GM21528 (cell line): ENCODE data around the gene SPTSSB.

Source experiments
- ATAC-seq: cut with Tn5 transposase; IDR thresholded peaks from one replicate; pipeline ENCODE4 v1.9.1; 2021; ENCODE audit warnings: mild to moderate bottlenecking, moderate library complexity; ENCODE audit not compliant: unreplicated experiment, low FRiP score

Gene SPTSSB

DNA sequence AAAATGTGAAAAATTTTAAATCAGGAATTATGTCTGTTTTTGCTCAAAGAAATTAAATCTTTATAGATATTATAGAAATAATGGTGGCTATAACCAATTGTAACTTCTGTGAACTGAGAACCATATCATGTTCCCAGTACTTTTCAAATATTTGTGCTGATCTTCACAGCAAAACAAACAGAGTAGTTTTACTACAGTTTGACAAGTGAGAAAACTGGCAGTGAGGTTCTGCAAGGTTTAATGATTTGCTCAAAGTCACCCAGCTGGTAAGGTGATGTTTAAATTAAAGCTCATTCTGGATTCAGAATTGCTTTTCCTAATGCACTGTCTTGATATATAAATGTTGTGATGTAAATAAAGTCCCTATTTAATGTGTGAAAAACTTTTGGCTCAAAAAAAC, 22.0 kb upstream of the SPTSSB start:
- no peak for ATAC-seq

DNA sequence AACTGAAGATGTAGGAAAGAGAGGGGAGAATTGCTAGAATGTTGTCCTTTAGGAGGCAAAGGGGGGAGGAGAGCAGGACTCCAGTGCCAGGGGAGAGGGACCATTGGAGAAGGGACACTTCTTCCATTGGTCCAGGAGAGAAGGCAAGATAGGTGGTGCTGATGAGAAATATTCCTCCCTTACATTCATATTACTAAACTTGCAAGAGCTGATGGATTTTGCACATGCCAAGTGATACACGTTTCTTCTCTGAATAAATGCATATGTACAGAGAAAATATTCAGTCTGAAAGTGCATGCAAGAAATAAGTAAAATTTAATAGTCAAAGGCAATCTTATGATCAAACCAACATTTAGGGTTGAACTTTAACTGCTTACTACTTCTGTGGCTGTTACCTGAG, 21.5 kb upstream of the SPTSSB start:
- no peak for ATAC-seq

DNA sequence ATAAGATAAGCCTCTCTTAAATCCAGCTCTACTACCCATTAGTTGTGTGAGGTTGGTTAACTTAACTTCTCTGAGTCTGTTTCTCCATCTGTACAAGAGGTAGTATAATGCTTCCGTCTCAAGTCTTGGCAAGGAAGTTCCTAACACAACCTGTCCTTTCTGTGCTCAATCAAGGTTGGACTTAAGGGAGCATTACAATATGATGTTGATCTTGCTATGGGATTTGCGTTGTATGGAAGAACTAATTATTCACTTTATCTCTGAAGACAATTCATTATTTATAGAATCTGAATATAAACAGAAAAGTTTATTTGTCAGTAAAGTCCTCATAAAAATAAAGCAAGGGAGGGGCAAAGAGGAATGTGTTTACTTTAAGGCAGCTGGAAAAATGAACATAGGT, 18.9 kb upstream of the SPTSSB start:
- ATAC-seq, result no peak

DNA sequence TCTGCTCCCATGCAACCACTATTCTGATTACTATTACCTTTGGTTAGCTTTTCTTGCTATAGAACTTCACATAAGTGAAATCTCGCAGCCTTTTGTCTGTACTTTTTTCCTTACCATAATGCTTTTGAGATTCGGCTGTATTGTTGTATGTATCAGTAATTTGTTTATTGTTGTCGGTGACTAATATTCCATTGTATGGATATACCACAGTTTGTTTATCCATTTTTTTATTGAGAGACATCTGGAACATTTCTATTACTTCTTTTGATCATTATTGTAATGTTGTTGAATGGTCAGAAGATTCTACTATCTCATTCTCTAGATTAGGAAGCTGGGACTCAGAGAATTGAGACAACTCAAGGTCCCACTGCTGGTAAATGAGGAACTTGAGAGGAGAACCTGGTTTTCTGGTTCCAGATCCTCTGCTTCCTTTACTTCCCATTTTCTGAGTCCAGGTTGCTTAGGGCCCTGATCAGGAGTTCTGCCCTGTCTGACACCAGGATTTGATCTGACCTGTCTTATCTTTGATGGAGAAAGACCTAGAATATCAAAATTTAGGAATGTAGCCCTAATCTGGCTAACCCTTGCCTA, 18.2 kb upstream of the SPTSSB start:
- no peak for ATAC-seq

DNA sequence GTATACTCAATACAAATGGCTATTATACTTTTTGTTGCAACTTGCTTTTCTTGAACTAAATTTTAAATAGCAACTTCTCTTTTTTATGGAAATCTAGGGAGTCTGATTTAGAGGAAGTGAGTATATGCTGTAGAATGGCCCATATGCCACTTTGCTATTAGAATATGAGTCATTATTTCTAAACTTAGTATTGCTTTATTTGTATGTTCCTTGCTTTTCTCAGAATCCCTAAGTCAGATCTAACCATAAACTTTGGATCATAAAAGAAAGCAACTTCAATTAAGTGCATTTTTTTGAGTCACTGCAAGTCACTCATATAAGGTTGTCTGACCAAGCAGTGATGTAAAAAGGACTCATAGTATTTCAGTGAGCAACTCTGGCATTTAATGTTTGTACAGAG, 17.5 kb upstream of the SPTSSB start:
- ATAC-seq, result no peak

DNA sequence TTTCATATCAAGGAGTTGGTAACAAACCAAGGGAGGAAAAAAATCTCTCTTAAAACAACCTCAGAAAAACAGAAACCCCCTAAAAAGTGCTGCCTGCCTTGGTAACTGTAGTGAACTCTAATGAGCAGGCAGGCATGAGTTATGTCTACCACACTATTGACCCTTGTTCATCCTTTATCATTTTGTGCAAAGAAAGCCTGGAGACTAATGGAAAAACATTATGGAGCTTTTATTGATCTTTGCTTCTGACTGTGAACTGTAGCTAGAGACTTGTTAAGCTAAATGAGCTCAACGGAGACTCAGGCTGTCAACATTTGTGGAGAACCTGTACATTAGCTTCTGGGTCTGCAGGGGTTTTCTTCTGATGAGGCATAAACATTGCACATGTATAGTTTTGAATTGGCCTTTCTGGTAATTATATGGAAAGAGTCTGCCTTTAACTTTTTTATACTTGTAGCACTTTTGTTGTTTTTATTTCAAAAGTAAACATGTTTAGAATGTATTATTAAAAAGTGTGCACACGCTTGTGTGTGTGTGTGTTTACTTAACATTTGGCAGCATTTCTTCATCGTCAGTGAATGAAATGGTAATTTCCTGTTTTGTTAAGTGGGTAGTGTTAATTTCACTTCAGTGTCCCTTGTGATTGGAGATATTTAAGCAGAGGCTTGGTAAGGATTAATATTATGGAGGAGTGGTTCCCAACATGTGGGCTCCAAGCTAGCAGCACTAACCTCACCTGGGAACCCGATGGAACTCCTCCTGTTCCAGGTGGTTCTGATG, 15.9 kb upstream of the SPTSSB start:
- no peak for ATAC-seq

DNA sequence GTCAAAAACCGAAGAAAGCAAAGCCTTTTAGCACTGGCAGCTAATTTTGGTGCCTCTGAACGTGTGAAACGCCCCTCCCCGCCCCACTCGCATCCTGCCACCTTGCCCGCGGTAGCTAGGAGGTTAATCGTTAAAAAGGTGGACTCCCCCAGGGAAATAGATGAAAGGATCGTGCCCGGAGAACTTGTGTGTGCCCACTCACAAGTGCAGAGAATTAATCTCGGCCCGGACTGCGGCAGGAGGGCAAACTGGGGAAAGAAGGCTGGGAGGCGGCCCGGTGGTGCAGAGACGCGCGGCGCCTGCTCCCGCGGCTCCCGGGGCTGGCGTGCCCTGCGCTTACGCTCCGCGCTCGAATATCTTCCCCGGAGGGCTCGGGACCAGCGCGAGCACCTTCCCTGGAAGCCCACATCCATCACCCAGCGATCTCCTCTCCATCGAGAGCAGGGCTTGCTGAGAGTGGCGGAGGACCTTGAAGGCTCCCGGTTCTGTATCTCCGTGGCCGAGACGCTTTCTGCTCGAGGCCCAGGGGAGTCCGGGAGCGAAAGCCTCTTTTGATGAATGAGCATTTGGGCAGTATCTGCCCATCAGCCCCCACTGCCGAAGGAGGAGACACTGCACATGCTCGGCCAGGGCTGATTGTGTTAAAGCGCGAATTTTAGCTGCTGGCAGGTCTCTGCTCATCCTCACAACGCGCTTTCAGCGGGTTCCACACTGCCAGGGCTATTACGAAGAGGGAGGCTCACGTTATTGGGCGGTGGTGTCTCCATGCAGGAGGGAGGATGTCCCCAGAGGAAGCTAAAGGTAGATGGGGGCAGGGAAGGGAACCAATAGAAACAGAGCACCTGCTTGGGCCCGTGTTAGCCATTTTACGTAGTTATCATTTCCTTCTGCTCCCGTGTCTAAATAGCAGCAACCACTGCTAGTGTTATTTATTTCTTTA, 1.3 kb upstream of the SPTSSB start:
- ATAC-seq, result peak; percentile 53

DNA sequence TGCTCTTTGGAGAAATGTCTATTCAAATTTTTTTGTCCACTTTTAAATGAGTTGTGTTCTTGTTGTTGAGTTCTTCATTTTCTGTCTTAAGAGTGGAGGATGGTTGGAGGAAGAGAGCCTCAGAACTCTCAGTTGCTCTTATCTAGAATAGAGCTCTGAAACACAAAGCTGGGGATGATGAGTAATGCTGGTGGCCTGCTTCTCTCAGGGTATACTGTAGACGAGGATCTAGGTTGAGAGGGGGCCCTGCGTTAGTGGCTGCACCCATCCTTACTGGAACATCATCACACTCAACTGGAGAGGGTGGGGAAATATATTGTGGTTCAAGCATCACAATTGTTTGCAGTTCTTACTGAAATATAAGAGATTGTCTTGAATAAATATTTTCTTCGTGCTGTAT, 1.8 kb downstream of the SPTSSB start:
- ATAC-seq, result no peak

DNA sequence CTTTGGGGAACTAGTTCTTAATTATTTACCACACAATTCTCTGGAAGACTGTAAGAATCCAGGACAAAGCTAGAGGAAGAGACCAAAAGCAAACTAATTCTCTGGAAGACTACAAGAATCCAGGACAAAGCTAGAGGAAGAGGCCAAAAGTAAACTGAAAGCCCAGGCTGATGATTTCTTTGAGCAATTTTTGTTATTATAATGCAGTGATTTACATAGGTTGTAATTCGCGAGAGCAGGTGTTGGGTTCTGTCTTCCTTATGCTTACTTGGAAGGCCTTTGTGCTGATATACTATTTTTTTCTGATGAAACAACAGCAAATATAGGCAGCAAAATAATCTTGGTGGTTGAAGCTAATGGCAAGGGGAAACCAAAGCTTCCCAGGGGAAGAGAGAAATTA, 5.2 kb downstream of the SPTSSB start:
- ATAC-seq, result no peak

DNA sequence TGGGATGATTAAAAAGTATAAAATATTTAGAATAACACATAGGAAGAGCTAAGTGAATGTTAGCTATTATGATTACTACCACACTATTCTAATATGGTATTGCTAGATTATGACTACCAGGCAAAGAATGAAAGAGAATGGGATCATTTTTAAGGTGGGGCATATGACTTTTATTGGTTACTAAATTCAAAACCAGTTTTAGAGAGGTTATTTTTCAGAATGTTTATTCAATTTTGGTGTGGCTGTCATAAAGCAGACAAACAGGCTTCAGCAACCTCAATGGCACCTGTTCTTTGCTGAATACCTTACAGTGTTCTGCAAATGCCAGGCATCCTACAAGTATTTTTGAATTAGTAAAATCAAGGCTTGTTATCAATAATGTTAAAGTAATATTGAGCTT, 12.8 kb downstream of the SPTSSB start:
- ATAC-seq, result no peak

DNA sequence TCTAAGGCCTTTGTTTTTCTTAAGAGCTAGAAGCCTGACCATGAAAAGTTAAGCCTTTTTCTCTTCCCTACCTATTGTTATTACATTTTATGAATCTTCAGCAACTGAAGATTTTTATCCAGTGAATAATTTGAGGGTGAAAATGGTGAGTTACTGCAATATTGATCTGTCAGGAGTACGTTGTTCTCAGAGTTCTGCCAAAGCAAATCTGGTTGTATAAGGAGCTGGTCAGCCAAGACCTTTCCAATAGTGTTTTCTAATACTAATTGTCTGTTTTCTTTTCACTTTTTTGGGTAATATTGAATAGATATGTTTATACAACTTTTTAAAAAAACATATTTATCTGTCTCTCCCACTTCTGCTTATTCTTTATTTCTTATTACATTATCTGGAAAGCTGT, 15.0 kb downstream of the SPTSSB start:
- no peak for ATAC-seq

DNA sequence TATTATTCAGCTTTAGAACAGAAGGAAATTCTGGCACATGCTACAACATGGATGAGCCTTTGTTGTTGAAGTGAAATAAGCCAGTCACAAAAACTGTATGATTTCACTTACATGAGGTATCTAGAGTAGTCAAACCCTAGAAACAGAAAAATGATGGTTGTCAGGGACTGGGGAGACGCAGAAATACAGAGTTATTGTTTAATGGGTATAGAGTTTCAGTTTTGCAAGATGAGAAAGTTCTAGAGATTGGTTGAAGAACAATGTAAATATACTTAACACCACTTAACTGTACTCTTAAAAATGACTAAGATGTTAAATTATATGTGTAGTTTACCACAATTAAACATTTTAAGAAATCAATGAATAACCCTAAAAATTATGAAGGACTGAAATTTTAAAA, 15.8 kb downstream of the SPTSSB start:
- no peak for ATAC-seq

DNA sequence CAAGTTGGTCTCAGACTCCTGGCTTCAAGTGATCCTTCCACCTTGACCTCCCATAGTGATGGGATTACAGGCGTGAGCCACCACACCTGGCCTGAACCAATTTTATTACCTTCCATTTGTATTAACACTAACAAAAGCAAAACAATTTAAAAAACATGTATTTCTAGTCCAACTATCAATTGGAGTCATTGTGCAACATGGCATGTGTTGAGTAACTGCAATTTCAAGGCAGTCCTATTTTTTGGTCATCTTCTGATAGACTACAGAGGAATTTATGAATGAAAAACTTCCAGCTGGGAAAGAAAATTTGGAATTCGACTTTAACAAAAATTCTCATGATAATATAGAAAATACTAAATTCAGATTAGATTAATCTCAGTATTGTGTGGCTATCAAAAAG, 16.8 kb downstream of the SPTSSB start:
- ATAC-seq, result no peak

DNA sequence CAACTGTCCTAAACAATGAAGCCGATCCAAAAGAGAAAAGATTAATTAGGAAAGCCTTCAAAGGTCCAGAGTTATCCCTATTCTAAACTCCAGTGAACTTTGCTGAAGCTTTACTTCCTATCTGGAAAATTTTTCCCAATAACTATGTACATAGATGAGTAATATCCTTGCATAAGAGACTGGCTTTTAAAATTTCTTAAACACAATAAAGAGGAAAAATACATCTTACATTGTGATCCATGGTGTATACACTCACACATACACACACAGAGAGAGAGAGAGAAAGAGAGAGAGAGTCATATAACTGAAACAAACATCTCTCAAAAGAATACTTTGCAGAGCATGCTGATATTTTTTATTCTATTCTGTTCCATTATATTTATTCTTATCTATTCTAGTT, 20.0 kb downstream of the SPTSSB start:
- no peak for ATAC-seq

DNA sequence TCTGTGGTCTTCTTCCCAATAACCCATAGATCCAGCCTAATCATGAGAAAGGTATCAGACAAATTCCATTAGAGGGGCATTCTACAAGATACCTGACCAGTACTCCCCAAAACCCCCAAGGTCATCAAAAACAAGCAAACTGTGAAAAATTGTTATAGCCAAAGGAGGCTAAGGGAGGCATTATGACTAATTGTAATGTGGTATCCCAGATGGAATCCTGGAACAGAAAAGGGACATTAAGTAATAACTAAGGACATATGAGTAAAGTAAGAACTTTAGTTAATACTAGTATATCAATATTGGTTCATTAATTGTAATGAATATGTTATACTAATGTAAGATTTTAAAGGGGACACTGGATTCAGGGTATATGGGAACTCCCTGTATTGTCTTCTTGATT, 20.4 kb downstream of the SPTSSB start:
- no peak for ATAC-seq

DNA sequence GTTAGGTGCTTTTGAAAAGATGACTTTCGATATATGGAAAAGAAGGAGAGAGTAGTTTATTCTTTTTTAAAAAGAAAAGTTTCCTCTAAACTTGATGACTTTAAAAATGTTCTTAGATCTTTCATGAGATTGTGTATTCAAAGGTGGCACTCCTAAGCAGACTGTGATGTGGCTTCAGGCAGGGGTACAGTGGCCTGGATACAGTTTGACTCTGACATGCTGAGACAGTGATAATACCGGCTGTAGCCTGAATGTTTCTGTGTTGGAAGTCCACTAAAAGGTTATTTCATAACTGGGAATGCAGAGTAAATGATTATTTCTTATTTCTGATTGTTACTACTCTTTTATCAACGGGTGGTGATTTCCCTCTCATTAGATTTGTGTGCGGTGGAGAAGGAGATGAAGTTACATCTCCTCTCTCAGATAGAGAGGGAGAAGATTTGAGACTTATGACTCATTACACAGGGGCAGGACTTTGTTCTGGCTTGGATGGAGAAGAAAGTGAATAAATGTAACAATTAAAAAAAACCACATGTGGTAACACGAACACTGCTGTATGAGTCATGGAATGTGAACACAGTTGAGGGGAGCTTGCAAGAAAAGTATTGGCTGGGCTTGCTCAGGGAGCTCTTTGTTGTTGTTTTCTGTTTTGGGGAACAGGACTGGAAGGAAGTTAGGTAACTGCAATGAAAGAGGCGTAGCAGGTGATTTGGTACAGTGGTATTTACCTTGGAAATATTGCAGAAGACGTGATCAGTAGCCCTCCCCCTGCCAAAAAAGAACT, 21.6 kb downstream of the SPTSSB start:
- ATAC-seq, result no peak

DNA sequence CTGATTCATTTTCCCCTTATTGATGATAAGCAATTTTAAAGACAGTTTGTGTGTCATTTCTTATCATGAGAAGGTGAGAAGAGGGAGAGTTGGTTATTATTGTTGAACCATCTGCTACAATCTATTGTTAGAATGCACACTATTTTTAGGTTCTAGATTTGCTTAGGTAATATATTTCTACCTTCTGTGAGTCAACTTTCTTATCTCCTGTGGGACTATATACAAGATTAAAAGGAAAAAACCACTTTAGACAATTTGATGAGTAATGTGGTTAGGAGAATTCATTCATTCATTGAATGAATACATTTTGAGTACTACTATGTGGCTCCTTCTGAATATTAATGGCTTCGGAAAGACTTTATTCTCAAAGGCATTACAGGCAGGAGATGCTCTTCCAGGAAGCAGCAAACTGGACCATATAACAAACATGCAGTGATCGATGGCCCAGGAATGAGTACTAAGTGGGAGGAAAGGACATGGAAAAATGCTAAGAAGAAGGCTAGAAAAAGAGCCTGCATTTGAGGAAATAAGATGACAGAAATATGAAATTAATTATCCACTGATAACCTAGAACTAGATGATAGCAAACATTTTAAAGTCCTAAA, 22.4 kb downstream of the SPTSSB start:
- ATAC-seq, result no peak

DNA sequence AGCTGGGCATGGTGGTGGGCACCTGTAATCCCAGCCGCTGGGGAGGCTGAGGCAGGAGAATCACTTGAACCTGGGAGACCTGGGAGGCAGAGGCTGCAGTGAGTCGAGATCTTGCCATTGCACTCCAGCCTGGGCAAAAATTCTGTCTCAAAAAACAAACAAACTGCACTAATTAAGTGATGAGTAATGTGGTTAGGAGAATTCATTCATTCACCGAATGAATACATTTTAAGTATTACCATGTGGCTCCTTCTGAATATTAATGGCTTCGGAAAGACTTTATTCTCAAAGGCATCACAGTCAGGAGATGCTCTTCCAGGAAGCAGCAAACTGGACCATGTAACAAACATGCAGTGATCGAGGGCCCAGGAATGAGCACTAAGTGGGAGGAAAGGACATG, 23.6 kb downstream of the SPTSSB start:
- no peak for ATAC-seq

DNA sequence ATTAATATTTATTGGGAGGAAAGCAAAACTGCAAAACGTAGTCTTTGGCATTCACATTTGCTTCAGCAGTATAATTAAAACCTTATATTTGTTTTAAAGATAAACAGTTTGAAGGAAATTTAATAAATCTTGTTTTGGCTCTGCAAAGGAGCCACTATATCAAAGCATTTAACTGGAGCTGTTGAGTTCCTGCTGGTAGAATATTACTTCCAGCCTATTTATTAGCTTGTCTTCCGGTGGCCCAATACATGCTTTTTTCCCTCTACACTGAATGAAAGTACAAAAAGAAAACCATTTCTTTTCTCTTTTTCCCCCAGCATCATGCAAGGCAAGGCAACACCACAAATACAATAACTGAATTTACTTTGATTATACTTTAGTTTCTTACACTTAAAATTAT, 26.3 kb downstream of the SPTSSB start:
- ATAC-seq, result no peak

DNA sequence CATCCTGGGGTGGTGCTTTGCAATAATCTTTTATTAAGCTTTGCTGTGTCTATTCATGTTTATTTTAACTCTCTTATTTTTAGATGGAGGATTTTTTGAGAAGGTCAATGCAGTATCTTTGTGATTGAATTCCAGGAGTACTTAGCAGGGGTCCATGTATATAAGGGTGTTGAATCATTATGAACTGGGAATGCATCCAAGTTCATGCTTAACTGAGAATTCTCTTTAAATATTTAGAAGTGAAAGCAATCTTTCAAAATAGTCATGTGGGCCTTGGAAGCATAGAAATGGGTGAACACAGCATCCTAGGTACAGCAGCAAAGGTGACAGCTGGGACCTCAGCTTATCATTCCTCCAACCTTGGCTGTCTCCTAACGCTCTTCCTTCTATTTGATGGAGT, 27.3 kb downstream of the SPTSSB start:
- ATAC-seq, result no peak
